ENCODE data around the gene STRBP. TPM values are rescaled to one million over a fixed set of nuclear protein-coding genes. Genes with fewer than 3 reads are reported as not detected.
A peak's percentile ranks its signal among the peaks of the same experiment; 100 is the strongest.

The STRBP gene
- total RNA-seq, 1 experiment from 2014 or later: 74.0 TPM

GRCh38 chr9:123098096-123098459, 170.3 kb downstream of the STRBP start:
- H3K23me2 ChIP-seq (ENCODE audit: insufficient read length, low read depth, low read length, poor library complexity, severe bottlenecking): no peaks in the 10 kb centered on the region
- no peak overlapping the region for H3K4ac ChIP-seq (ENCODE audit: low read depth, low read length)
- H3K79me1 ChIP-seq (ENCODE audit: insufficient read depth, low read depth, low read length, poor library complexity, severe bottlenecking): no peaks in the 10 kb centered on the region
- H3K4me1 ChIP-seq (ENCODE audit: insufficient read depth, low read length): peaks cover 15% of the 10 kb centered on the region; the same call in 1 of the 2 replicates
- peaks cover 40 to 78% (median 76%) of the 10 kb centered on the region in 3 experiments; a peak in 6 of 7 replicates for H3K36me3 Mint-ChIP-seq (ENCODE audit: insufficient read depth in 1 of 3, low read depth in 3 of 3)
- no peak overlapping the region for H2BK15ac ChIP-seq (ENCODE audit: low read depth, low read length)
- TF ChIP-seq, protein P1, sequence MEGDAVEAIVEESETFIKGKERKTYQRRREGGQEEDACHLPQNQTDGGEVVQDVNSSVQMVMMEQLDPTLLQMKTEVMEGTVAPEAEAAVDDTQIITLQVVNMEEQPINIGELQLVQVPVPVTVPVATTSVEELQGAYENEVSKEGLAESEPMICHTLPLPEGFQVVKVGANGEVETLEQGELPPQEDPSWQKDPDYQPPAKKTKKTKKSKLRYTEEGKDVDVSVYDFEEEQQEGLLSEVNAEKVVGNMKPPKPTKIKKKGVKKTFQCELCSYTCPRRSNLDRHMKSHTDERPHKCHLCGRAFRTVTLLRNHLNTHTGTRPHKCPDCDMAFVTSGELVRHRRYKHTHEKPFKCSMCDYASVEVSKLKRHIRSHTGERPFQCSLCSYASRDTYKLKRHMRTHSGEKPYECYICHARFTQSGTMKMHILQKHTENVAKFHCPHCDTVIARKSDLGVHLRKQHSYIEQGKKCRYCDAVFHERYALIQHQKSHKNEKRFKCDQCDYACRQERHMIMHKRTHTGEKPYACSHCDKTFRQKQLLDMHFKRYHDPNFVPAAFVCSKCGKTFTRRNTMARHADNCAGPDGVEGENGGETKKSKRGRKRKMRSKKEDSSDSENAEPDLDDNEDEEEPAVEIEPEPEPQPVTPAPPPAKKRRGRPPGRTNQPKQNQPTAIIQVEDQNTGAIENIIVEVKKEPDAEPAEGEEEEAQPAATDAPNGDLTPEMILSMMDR (conservative IDR thresholded peaks at IDR 0.05): no peak
- H4K20me1 ChIP-seq (ENCODE audit: control insufficient read depth, insufficient read depth, insufficient read length): no peaks in the 10 kb centered on the region
- H3K56ac ChIP-seq (ENCODE audit: insufficient read length, low read depth, low read length): no peak overlapping the region
- peak overlapping the region; percentile 40 for H2BK12ac ChIP-seq (ENCODE audit: insufficient read length, low read depth, low read length)
- no peaks in the 10 kb centered on the region for H3K27me3 Mint-ChIP-seq (ENCODE audit: low read depth)
- no peak overlapping the region for H4K91ac ChIP-seq (ENCODE audit: insufficient read length, low read depth, low read length)
- H3K9me3 Mint-ChIP-seq: no peaks in the 10 kb centered on the region
- H3K4me1 Mint-ChIP-seq: peaks cover 35% of the 10 kb centered on the region in 2 experiments
- H4K5ac ChIP-seq (ENCODE audit: insufficient read length, low read depth, low read length): no peak overlapping the region
- no peaks in the 10 kb centered on the region for H3K9me3 ChIP-seq (ENCODE audit: control insufficient read depth, low read depth, low read length)
- no peak overlapping the region for H2BK20ac ChIP-seq (ENCODE audit: low read depth, low read length, poor library complexity, severe bottlenecking)
- H3K4me2 ChIP-seq (ENCODE audit: insufficient read depth, insufficient read length, low read length): peak overlapping the region; percentile 18
- no peak overlapping the region for H3K14ac ChIP-seq (ENCODE audit: insufficient read depth, low read length)
- H2BK120ac ChIP-seq (ENCODE audit: low read depth, low read length, poor library complexity, severe bottlenecking): no peak overlapping the region
- H3K27me3 ChIP-seq (ENCODE audit: insufficient read depth, low read length): no peaks in the 10 kb centered on the region
- H3K79me2 ChIP-seq (ENCODE audit: insufficient read depth, low read length): no peaks in the 10 kb centered on the region
- no peak overlapping the region for H2AK5ac ChIP-seq (ENCODE audit: insufficient read length, low read length)
- no peak overlapping the region for H4K8ac ChIP-seq (replicated peaks; ENCODE audit: insufficient read length, low read depth, low read length)
- H3T11ph ChIP-seq (ENCODE audit: low read length): no peak overlapping the region
- WGBS (ENCODE audit: extremely low coverage, insufficient read length, low lambda C conversion rate): no CpG with 5 or more reads among the region's 4 CpGs
- no peak overlapping the region for H2AFZ ChIP-seq (ENCODE audit: low read length)
- H3K23ac ChIP-seq (ENCODE audit: insufficient read length, low read depth, low read length): no peak overlapping the region
- H3K27ac Mint-ChIP-seq: peak overlapping the region; percentile 92 to 98 (median 94)
- H3K4me3 Mint-ChIP-seq: peak overlapping the region in 1 of 2 experiments; percentile 69; a peak in 3 of 5 replicates
- H3K18ac ChIP-seq (ENCODE audit: insufficient read length, low read depth, low read length): no peak overlapping the region
- H2BK5ac ChIP-seq (ENCODE audit: insufficient read length, low read length): no peak overlapping the region
- peak overlapping the region; percentile 22 for H3K27ac ChIP-seq (ENCODE audit: insufficient read length, low read depth, low read length)
- H3K9ac ChIP-seq (ENCODE audit: extremely low read depth, insufficient read length, low read length): no peak overlapping the region
- DNase-seq: no peak
